Pancreas (tissue), 10 donors: ENCODE data around the gene SYNJ2. TPM values are rescaled to one million over a fixed set of nuclear protein-coding genes. Genes with fewer than 3 reads are reported as not detected.

Experiments
- ATAC-seq, 4 donors: fragments of 200-7000 bp; cut with Tn5 transposase; one replicate each; pipeline versions ENCODE4 v1.8.0 to v1.9.1; 2020; ENCODE audit warnings: mild to moderate bottlenecking in 4 of 4, moderate library complexity in 4 of 4
- DNase-seq, 6 donors: peaks; one replicate each; pipeline ENCODE4 v3.0.0-alpha.2; 2020
- FAIRE-seq: peaks from 2 replicates; lab custom pipeline; 2012; peaks lifted over from hg19 to GRCh38; lab: Jason Lieb, UNC
- H3K27ac ChIP-seq, 4 donors: fragments of 200-600 bp; sonication (generic); 1 replicate in 3 of 4; 2 replicates in 1 of 4; pipeline versions ENCODE4 v1.5.0 to v1.8.0; 2020
- H3K27me3 ChIP-seq, 4 donors: fragments of 200-600 bp; one replicate each; pipeline ENCODE4 v1.8.0; 2021
- H3K36me3 ChIP-seq, 3 donors: fragments of 200-600 bp; sonication (generic) in 1 of 3; one replicate each; pipeline versions ENCODE4 v1.5.0 to v1.8.0; 2020 to 2021
- H3K4me1 ChIP-seq, 3 donors: fragments of 200-600 bp; one replicate each; pipeline ENCODE4 v1.8.0; 2021
- H3K4me3 ChIP-seq, 4 donors: fragments of 200-600 bp; sonication (generic) in 2 of 4; one replicate each; pipeline versions ENCODE4 v1.5.0 to v1.8.0; 2020 to 2021
- H3K9me3 ChIP-seq, 4 donors: fragments of 200-600 bp; one replicate each; pipeline ENCODE4 v1.8.0; 2021
- WGBS, 2 donors: extraction: QIAGEN DNeasy Blood & Tissue Kit; methylation state at CpG; one replicate each; pipeline ENCODE4 v1.1.7; 2013; 5-methylcytosine and 5-hydroxymethylcytosine counted together
- intact Hi-C, 3 donors: fragments of 100-400 bp; cut with DNase I; formaldehyde crosslinking; loops; one replicate each; pipeline versions ENCODE4 v1.11.1 to v1.14.2; 2022
- polyA plus RNA-seq, 2 donors: library from polyadenylated mRNA; stranded (reverse); fragments of 200-250 nt; gene quantifications; one replicate each; pipeline ENCODE4 v1.2.3, GENCODE V29; 2013
- total RNA-seq, 6 donors: library from RNA; stranded (reverse); fragmentation: NEBNext Ultra II Directional in 4 of 6; extraction: Animal tissue kit (Norgen Biotek cat#: 25700) in 4 of 6; gene quantifications; one replicate each; pipeline versions ENCODE4 v1.2.1 to v1.2.4, GENCODE V29; 2021 to 2023
- TF ChIP-seq, protein P1 (sequence below), 4 donors: fragments of 200-600 bp; sonication (generic) in 3 of 4; IDR thresholded peaks; one replicate each; pipeline versions ENCODE4 v1.5.0 to v1.8.0; 2021; ENCODE audit warnings: antibody characterized with exemption in 4 of 4
- donor health status: healthy with polysubstance abuse.
- donor health status: DM: no; HTN: no; CAD: no; lungs with moderate emphysema.
- donor health status: DM: no; HTN: no; CAD: no.
- donor health status: control.
- donor health status: control.
- donor health status: Bipolar disorder and iron deficiency.
- donor health status: DM: yes; HTN: yes; CAD: no.
- donor health status: DM: no; HTN: no; CAD: no.
- donor health status: DM: no; HTN: no; CAD: no.
- donor health status: DM: yes; HTN: yes; CAD: no.

SYNJ2 gene
- total and polyA plus RNA-seq, 8 donors: 7.9 to 17.1 (median 9.9) TPM

- TF ChIP-seq, protein P1, sequence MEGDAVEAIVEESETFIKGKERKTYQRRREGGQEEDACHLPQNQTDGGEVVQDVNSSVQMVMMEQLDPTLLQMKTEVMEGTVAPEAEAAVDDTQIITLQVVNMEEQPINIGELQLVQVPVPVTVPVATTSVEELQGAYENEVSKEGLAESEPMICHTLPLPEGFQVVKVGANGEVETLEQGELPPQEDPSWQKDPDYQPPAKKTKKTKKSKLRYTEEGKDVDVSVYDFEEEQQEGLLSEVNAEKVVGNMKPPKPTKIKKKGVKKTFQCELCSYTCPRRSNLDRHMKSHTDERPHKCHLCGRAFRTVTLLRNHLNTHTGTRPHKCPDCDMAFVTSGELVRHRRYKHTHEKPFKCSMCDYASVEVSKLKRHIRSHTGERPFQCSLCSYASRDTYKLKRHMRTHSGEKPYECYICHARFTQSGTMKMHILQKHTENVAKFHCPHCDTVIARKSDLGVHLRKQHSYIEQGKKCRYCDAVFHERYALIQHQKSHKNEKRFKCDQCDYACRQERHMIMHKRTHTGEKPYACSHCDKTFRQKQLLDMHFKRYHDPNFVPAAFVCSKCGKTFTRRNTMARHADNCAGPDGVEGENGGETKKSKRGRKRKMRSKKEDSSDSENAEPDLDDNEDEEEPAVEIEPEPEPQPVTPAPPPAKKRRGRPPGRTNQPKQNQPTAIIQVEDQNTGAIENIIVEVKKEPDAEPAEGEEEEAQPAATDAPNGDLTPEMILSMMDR (IDR thresholded peaks at IDR 0.05): no peak
- DNase-seq (no peak), FAIRE-seq (no peak), ATAC-seq (no peak)
- WGBS, 2 donors: 66 to 67% methylated on average over 3 of the region's 3 CpGs
- Histone ChIP-seq H3K9me3 (no peaks in the 10 kb centered on the region), H3K4me1 (peaks cover 25 to 47% (median 27%) of the 10 kb centered on the region in 3 donors), H3K36me3 (no peaks in the 10 kb centered on the region), H3K27me3 (no peaks in the 10 kb centered on the region), H3K4me3 (no peak overlapping the region), H3K27ac (no peak overlapping the region)
- intact Hi-C loops: loop anchor here in 1 of 3 donors (10.0 kb wide), 1 partner anchor 72 kb away; no protein-coding TSS in a partner anchor
Observed at GRCh38 chr6:157993076-157993475, 11.4 kb downstream of the SYNJ2 start.

GRCh38 chr6:157994125-157994795, 12.6 kb downstream of the SYNJ2 start:
- 69 to 70% methylated on average over 7 of the region's 7 CpGs for WGBS, 2 donors

DNA sequence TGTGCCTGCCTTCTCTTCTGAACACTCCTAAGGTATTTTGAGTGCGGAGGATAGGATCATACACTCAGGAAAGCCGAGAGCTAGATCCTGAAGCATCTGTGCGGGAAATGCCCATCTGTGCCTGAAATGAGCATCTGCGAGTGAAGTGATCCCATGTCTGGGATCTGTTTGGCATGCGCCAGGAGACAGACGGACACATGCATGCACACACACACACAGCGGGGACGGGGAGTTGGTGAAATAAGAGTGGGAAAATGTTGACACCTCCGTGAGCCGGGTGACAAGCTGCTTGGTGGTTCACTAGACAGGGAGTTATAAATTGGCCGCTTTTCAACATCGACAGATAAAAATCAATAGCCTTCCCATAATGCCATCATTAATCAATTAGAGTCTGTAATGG, 13.8 kb downstream of the SYNJ2 start:
- TF ChIP-seq, protein P1 (IDR thresholded peaks at IDR 0.05): no peak
- no peak overlapping the region for H3K4me3 ChIP-seq
- H3K27me3 ChIP-seq: no peaks in the 10 kb centered on the region
- no peak for FAIRE-seq
- H3K36me3 ChIP-seq: no peaks in the 10 kb centered on the region
- WGBS, 2 donors: 80 to 82% methylated on average over 12 of the region's 12 CpGs
- intact Hi-C loops: loop anchor here in 1 of 3 donors (10.0 kb wide), 1 partner anchor 69 kb away; no protein-coding TSS in a partner anchor
- H3K9me3 ChIP-seq: no peaks in the 10 kb centered on the region
- H3K4me1 ChIP-seq: peaks cover 30 to 48% (median 34%) of the 10 kb centered on the region in 3 donors
- no peak for ATAC-seq
- H3K27ac ChIP-seq: no peak overlapping the region
- peak in 2 of 6 donors; percentile 18 to 29 for DNase-seq

More at GRCh38 chr6:157994125-157994795, 12.6 kb downstream of the SYNJ2 start:
- H3K4me3 ChIP-seq: no peak overlapping the region
- H3K4me1 ChIP-seq: peaks cover 36 to 48% (median 38%) of the 10 kb centered on the region in 3 donors
- DNase-seq (peak in 2 of 6 donors; percentile 11 to 43), FAIRE-seq (no peak), ATAC-seq (no peak)
- no peak overlapping the region for H3K27ac ChIP-seq
- no peaks in the 10 kb centered on the region for H3K36me3 ChIP-seq
- intact Hi-C loops: loop anchor here in 1 of 3 donors (10.0 kb wide), 1 partner anchor 71 kb away; no protein-coding TSS in a partner anchor
- no peaks in the 10 kb centered on the region for H3K27me3 ChIP-seq
- TF ChIP-seq, protein P1 (IDR thresholded peaks at IDR 0.05): no peak
- no peaks in the 10 kb centered on the region for H3K9me3 ChIP-seq

- Histone ChIP-seq H3K36me3 (no peaks in the 10 kb centered on the region), H3K27me3 (no peaks in the 10 kb centered on the region), H3K4me3 (no peak overlapping the region), H3K27ac (no peak overlapping the region), H3K4me1 (peaks cover 22 to 45% (median 28%) of the 10 kb centered on the region in 3 donors), H3K9me3 (no peaks in the 10 kb centered on the region)
- TF ChIP-seq, protein P1 (IDR thresholded peaks at IDR 0.05): no peak
- FAIRE-seq: no peak
- WGBS, 2 donors: 94 to 95% methylated on average over 7 of the region's 7 CpGs
- intact Hi-C loops: loop anchor here in 1 of 3 donors (10.0 kb wide), 1 partner anchor 69 kb away; no protein-coding TSS in a partner anchor
- ATAC-seq: no peak
- DNase-seq: peak in 2 of 6 donors; percentile 18 to 24
Observed at GRCh38 chr6:157996201-157996712, 14.6 kb downstream of the SYNJ2 start.
